Esophagus squamous epithelium (tissue), 4 donors: ENCODE data around the gene NRXN3.

Experiments used
- CTCF ChIP-seq, 6 experiments: fragments of 450-650 bp in 4 of 6; fragments of 200-600 bp in 2 of 6; sonication (generic) in 2 of 6; IDR thresholded peaks; one replicate each; pipeline ENCODE4 v1.5.1; 2016 to 2019; ENCODE audit warnings: antibody characterized with exemption in 6 of 6, mild to moderate bottlenecking in 4 of 6, moderate library complexity in 4 of 6
- POLR2A ChIP-seq, 4 donors: fragments of 450-650 bp; IDR thresholded peaks; one replicate each; pipeline ENCODE4 v1.6.1; 2017; ENCODE audit warnings: antibody characterized with exemption in 4 of 4, mild to moderate bottlenecking in 4 of 4, moderate library complexity in 3 of 4

- TF ChIP-seq POLR2A (IDR thresholded peaks at IDR 0.05) (no peak), CTCF (IDR thresholded peaks at IDR 0.05) (no peak)
Observed at GRCh38 chr14:78530078-78530477, 359.9 kb downstream of the NRXN3 start.
